Stimulated activated effector memory CD8-positive, alpha-beta T cell treated with anti-CD3 and anti-CD28 coated beads, Interleukin-12 subunit alpha, Interleukin-12 subunit beta, amount 100 ng/mL, for 72 hours (primary cell): ENCODE results near the gene CIRBP.
A peak's percentile ranks its signal among the peaks of the same experiment; 100 is the strongest.

ENCODE experiments used
- ATAC-seq: fragments of 150-1000 bp; cut with Tn5 transposase; 2 replicates; pipeline ENCODE4 v1.10.0; 2021
- DNase-seq, 2 donors: peaks; one replicate each; pipeline ENCODE4 v3.0.0; 2021 to 2022; ENCODE audit warnings: low spot score in 2 of 2
- H3K27ac Mint-ChIP-seq: one replicate; pipeline ENCODE4 v1.8.0; 2022; ENCODE audit warnings: mild to moderate bottlenecking, mixed read lengths
- H3K36me3 Mint-ChIP-seq: one replicate; pipeline ENCODE4 v1.8.0; 2022; ENCODE audit warnings: mild to moderate bottlenecking, mixed read lengths
- H3K4me1 Mint-ChIP-seq: one replicate; pipeline ENCODE4 v1.8.0; 2022; ENCODE audit warnings: mixed read lengths
- H3K4me3 Mint-ChIP-seq: one replicate; pipeline ENCODE4 v1.8.0; 2022; ENCODE audit warnings: mild to moderate bottlenecking, mixed read lengths
- H3K9me3 Mint-ChIP-seq: one replicate; pipeline ENCODE4 v1.8.0; 2022; ENCODE audit warnings: mixed read lengths

The CIRBP gene

GRCh38 chr19:1264801-1265614, 4.1 kb upstream of the CIRBP start:
- Mint-ChIP-seq H3K27ac (peak overlapping the region; percentile 61), H3K4me1 (peaks cover 65% of the 10 kb centered on the region), H3K36me3 (peaks cover 56% of the 10 kb centered on the region), H3K4me3 (peak overlapping the region; percentile 89), H3K9me3 (no peaks in the 10 kb centered on the region)
- ATAC-seq (no peak), DNase-seq (no peak)

GRCh38 chr19:1265615-1266128, 3.5 kb upstream of the CIRBP start:
- H3K4me3 Mint-ChIP-seq, result peak overlapping the region; percentile 89
- H3K9me3 Mint-ChIP-seq, result no peaks in the 10 kb centered on the region
- peaks cover 71% of the 10 kb centered on the region for H3K4me1 Mint-ChIP-seq
- peaks cover 60% of the 10 kb centered on the region for H3K36me3 Mint-ChIP-seq
- ATAC-seq, result peak; percentile 48
- peak in 1 of 2 donors; percentile 46 for DNase-seq
- peak overlapping the region; percentile 61 for H3K27ac Mint-ChIP-seq

- ATAC-seq (peak; percentile 64), DNase-seq (peak; percentile 96)
- H3K4me3 Mint-ChIP-seq, result peak overlapping the region; percentile 89
- H3K27ac Mint-ChIP-seq, result peak overlapping the region; percentile 61
- peaks cover 74% of the 10 kb centered on the region for H3K4me1 Mint-ChIP-seq
- H3K9me3 Mint-ChIP-seq, result no peaks in the 10 kb centered on the region
- H3K36me3 Mint-ChIP-seq, result peaks cover 65% of the 10 kb centered on the region
Observed at GRCh38 chr19:1266129-1266915, 2.8 kb upstream of the CIRBP start.

GRCh38 chr19:1266916-1267476, 2.1 kb upstream of the CIRBP start:
- H3K36me3 Mint-ChIP-seq, result peaks cover 65% of the 10 kb centered on the region
- H3K9me3 Mint-ChIP-seq, result no peaks in the 10 kb centered on the region
- ATAC-seq, result peak; percentile 6
- DNase-seq, result peak; percentile 91 to 96
- peak overlapping the region; percentile 61 for H3K27ac Mint-ChIP-seq
- peaks cover 74% of the 10 kb centered on the region for H3K4me1 Mint-ChIP-seq
- H3K4me3 Mint-ChIP-seq, result peak overlapping the region; percentile 89

GRCh38 chr19:1267477-1268225, 1.5 kb upstream of the CIRBP start:
- peak overlapping the region; percentile 89 for H3K4me3 Mint-ChIP-seq
- peaks cover 70% of the 10 kb centered on the region for H3K36me3 Mint-ChIP-seq
- H3K9me3 Mint-ChIP-seq, result no peaks in the 10 kb centered on the region
- H3K27ac Mint-ChIP-seq, result peak overlapping the region; percentile 96
- DNase-seq, result no peak
- H3K4me1 Mint-ChIP-seq, result peaks cover 77% of the 10 kb centered on the region
- no peak for ATAC-seq

- H3K27ac Mint-ChIP-seq, result peak overlapping the region; percentile 96
- peaks cover 77% of the 10 kb centered on the region for H3K4me1 Mint-ChIP-seq
- DNase-seq (no peak), ATAC-seq (no peak)
- peak overlapping the region; percentile 89 for H3K4me3 Mint-ChIP-seq
- peaks cover 78% of the 10 kb centered on the region for H3K36me3 Mint-ChIP-seq
- no peaks in the 10 kb centered on the region for H3K9me3 Mint-ChIP-seq
Observed at GRCh38 chr19:1268226-1269064, 687 bp upstream of the CIRBP start.

GRCh38 chr19:1269478-1270212, 513 bp downstream of the CIRBP start:
- peak overlapping the region; percentile 96 for H3K27ac Mint-ChIP-seq
- ATAC-seq (peak; percentile 52), DNase-seq (peak; percentile 81 to 93)
- H3K9me3 Mint-ChIP-seq, result no peaks in the 10 kb centered on the region
- peak overlapping the region; percentile 89 for H3K4me3 Mint-ChIP-seq
- H3K36me3 Mint-ChIP-seq, result peaks cover 83% of the 10 kb centered on the region
- H3K4me1 Mint-ChIP-seq, result peaks cover 81% of the 10 kb centered on the region

GRCh38 chr19:1270213-1270853, 1.2 kb downstream of the CIRBP start:
- Mint-ChIP-seq H3K36me3 (peaks cover 83% of the 10 kb centered on the region), H3K4me1 (peaks cover 74% of the 10 kb centered on the region), H3K4me3 (peak overlapping the region; percentile 89), H3K27ac (peak overlapping the region; percentile 96), H3K9me3 (no peaks in the 10 kb centered on the region)
- DNase-seq (no peak), ATAC-seq (no peak)

- Mint-ChIP-seq H3K9me3 (no peaks in the 10 kb centered on the region), H3K36me3 (peaks cover 85% of the 10 kb centered on the region), H3K4me3 (peak overlapping the region; percentile 89), H3K27ac (peak overlapping the region; percentile 96), H3K4me1 (peaks cover 67% of the 10 kb centered on the region)
- DNase-seq (no peak), ATAC-seq (no peak)
Observed at GRCh38 chr19:1270854-1271527, 1.9 kb downstream of the CIRBP start.

- ATAC-seq (no peak), DNase-seq (no peak)
- peaks cover 91% of the 10 kb centered on the region for H3K36me3 Mint-ChIP-seq
- H3K4me3 Mint-ChIP-seq, result peak overlapping the region; percentile 89
- peak overlapping the region; percentile 96 for H3K27ac Mint-ChIP-seq
- no peaks in the 10 kb centered on the region for H3K9me3 Mint-ChIP-seq
- H3K4me1 Mint-ChIP-seq, result peaks cover 70% of the 10 kb centered on the region
Observed at GRCh38 chr19:1271528-1272422, 2.6 kb downstream of the CIRBP start.

- H3K27ac Mint-ChIP-seq, result peak overlapping the region; percentile 81
- H3K4me1 Mint-ChIP-seq, result peaks cover 66% of the 10 kb centered on the region
- H3K4me3 Mint-ChIP-seq, result peak overlapping the region; percentile 89
- no peak for ATAC-seq
- H3K9me3 Mint-ChIP-seq, result no peaks in the 10 kb centered on the region
- DNase-seq, result no peak
- peaks cover 100% of the 10 kb centered on the region for H3K36me3 Mint-ChIP-seq
Observed at GRCh38 chr19:1272423-1273262, 3.5 kb downstream of the CIRBP start.
